GM06990 (cell line): ENCODE data around the gene DYNC1LI1.

Source experiments
- DNase-seq: peaks from one replicate; pipeline ENCODE4 v3.0.0-alpha.2; 2011; ENCODE audit not compliant: insufficient read length; ENCODE audit errors: extremely low read depth
- H3K27me3 ChIP-seq: replicated peaks from 2 replicates; pipeline ENCODE4 v1.6.0; 2011; ENCODE audit warnings: low read length; ENCODE audit not compliant: control insufficient read depth, insufficient read depth
- H3K36me3 ChIP-seq: 2 replicates; pipeline ENCODE4 v1.5.1; 2011; ENCODE audit warnings: low read length; ENCODE audit not compliant: control insufficient read depth, insufficient read depth
- H3K4me3 ChIP-seq: replicated peaks from 2 replicates; pipeline ENCODE4 v1.5.1; 2011; ENCODE audit warnings: low read depth, mild to moderate bottlenecking, control low read depth, low read length
- TF ChIP-seq, protein P1 (sequence below): IDR thresholded peaks from 2 replicates; pipeline ENCODE4 v1.5.1; 2011; ENCODE audit warnings: low read length, control low read depth, mild to moderate bottlenecking, inconsistent platforms; ENCODE audit not compliant: insufficient read depth, poor library complexity, severe bottlenecking

DYNC1LI1 gene

GRCh38 chr3:32607522-32607921 lies 36.9 kb upstream of the DYNC1LI1 start:
- no peaks in the 10 kb centered on the region for H3K27me3 ChIP-seq
- H3K4me3 ChIP-seq: no peak overlapping the region
- no peak for DNase-seq
- TF ChIP-seq, protein P1, sequence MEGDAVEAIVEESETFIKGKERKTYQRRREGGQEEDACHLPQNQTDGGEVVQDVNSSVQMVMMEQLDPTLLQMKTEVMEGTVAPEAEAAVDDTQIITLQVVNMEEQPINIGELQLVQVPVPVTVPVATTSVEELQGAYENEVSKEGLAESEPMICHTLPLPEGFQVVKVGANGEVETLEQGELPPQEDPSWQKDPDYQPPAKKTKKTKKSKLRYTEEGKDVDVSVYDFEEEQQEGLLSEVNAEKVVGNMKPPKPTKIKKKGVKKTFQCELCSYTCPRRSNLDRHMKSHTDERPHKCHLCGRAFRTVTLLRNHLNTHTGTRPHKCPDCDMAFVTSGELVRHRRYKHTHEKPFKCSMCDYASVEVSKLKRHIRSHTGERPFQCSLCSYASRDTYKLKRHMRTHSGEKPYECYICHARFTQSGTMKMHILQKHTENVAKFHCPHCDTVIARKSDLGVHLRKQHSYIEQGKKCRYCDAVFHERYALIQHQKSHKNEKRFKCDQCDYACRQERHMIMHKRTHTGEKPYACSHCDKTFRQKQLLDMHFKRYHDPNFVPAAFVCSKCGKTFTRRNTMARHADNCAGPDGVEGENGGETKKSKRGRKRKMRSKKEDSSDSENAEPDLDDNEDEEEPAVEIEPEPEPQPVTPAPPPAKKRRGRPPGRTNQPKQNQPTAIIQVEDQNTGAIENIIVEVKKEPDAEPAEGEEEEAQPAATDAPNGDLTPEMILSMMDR: no peak
- H3K36me3 ChIP-seq: no peaks in the 10 kb centered on the region

DNA sequence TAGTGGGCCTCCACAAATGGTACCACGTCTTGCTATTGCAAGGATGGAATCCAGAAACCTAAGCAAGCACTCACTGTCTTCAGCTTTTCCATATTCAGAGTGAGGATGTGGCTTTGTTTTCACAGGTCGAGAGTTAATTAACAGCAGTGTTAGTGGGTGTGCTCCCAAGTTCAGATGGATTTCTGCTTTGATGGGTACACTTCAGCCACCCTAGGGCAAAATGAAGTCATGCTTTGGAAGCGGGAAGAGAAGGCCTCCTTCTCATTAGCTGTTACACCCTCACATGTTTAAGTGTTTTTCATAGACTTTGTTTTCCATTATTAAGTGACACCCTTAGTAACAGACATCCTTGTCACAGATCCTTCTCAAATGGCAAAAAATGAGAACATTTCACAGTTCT lies 36.3 kb upstream of the DYNC1LI1 start:
- Histone ChIP-seq H3K36me3 (no peaks in the 10 kb centered on the region), H3K27me3 (no peaks in the 10 kb centered on the region), H3K4me3 (no peak overlapping the region)
- TF ChIP-seq, protein P1: no peak
- no peak for DNase-seq

DNA sequence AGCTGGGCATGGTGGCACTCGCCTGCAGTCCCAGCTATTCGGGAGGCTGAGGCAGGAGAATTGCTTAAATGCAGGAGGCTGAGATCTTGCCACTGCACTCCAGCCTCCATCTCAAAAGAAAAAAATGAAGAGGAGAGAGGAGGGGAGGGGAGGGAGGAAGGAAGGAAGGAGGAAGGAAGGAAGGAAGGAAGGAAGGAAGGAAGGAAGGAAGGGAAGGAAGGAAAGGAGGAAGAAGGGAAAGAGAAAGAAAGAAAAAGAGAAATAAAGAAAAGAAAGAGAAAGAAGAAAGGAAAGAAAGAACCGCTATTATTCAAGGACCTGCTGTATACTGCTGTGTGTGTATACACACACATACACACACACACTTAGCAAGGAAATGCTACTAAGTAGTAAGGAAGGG lies 35.6 kb upstream of the DYNC1LI1 start:
- DNase-seq: no peak
- Histone ChIP-seq H3K36me3 (no peaks in the 10 kb centered on the region), H3K27me3 (no peaks in the 10 kb centered on the region), H3K4me3 (no peak overlapping the region)
- TF ChIP-seq, protein P1: no peak

GRCh38 chr3:32603064-32603463 lies 32.4 kb upstream of the DYNC1LI1 start:
- Histone ChIP-seq H3K4me3 (no peak overlapping the region), H3K27me3 (no peaks in the 10 kb centered on the region; the same call in 1 of the 2 replicates), H3K36me3 (no peaks in the 10 kb centered on the region)
- TF ChIP-seq, protein P1: no peak
- no peak for DNase-seq

- no peak for DNase-seq
- no peaks in the 10 kb centered on the region for H3K36me3 ChIP-seq
- H3K4me3 ChIP-seq: no peak overlapping the region
- TF ChIP-seq, protein P1: no peak
- H3K27me3 ChIP-seq: no peaks in the 10 kb centered on the region; the same call in 1 of the 2 replicates
Measured at GRCh38 chr3:32602206-32602605, 31.5 kb upstream of the DYNC1LI1 start.

DNA sequence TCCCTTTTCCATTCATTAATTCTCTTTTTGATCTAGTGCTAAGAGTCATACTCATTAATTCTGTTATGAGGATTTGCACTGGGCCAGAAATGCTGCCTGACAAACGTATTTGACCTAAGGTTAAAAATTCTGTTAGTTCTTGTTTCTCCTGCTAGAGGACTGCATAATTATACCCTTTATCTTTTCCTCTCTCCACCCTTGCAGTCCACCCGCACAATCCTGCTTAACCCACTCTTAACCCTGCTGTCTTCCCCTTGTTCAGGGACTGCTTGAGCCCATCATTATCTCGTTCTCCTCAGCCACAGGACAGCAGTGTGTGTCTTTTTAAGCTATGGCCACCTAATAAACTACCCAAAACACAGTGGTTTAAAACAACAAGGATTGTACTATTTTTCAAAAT lies 31.1 kb upstream of the DYNC1LI1 start:
- Histone ChIP-seq H3K4me3 (no peak overlapping the region), H3K27me3 (no peaks in the 10 kb centered on the region; the same call in 1 of the 2 replicates), H3K36me3 (no peaks in the 10 kb centered on the region)
- TF ChIP-seq, protein P1: no peak
- no peak for DNase-seq
